Endothelial cell of umbilical vein (primary cell): ENCODE results near the gene PUM2. TPM values are rescaled to one million over a fixed set of nuclear protein-coding genes. Genes with fewer than 3 reads are reported as not detected.

Experiments used
- BruUV-seq: library from RNA; stranded (reverse); fragments of 400-500 nt; replicated peaks from 2 replicates; lab custom pipeline; 2021; lab: Mats Ljungman, UMichigan
- CTCF ChIA-PET: fragments of 300-600, 350-600 bp; sonication (Branson Sonifier 250); formaldehyde crosslinking; loops from one replicate; lab custom pipeline; 2021; ENCODE audit warnings: antibody characterized with exemption, inconsistent platforms; lab: Charles Lee
- POLR2A ChIA-PET: fragments of 300-600, 350-600 bp; sonication (Branson Sonifier 250); formaldehyde crosslinking; loops from one replicate; lab custom pipeline; 2021; ENCODE audit warnings: antibody characterized with exemption, inconsistent platforms; lab: Charles Lee
- DNase-seq: peaks from one replicate; pipeline ENCODE4 v3.0.0-alpha.2; 2011; ENCODE audit warnings: low read depth, low spot score
- FAIRE-seq: peaks from 2 replicates; lab custom pipeline; 2011; peaks lifted over from hg19 to GRCh38; lab: Jason Lieb, UNC
- H2AFZ ChIP-seq: 2 replicates; pipeline ENCODE4 v1.6.0; 2012; ENCODE audit warnings: low read depth, low read length, control low read depth, inconsistent platforms
- H3K27ac ChIP-seq: 2 replicates; pipeline ENCODE4 v1.5.1; 2011; ENCODE audit warnings: low read depth, mild to moderate bottlenecking, control low read depth, low read length, moderate library complexity; ENCODE audit not compliant: insufficient read depth
- H3K27me3 ChIP-seq, 2 experiments: 2 replicates each; pipeline versions ENCODE4 v1.6.0 to v1.6.1; 2011; ENCODE audit warnings: low read length in 2 of 2, mixed read lengths in 1 of 2; ENCODE audit not compliant: control insufficient read depth in 2 of 2, insufficient read depth in 2 of 2
- H3K36me3 ChIP-seq, 2 experiments: 2 replicates in 1 of 2; 3 replicates in 1 of 2; pipeline ENCODE4 v1.5.1; 2011; ENCODE audit warnings: low read length in 2 of 2, mild to moderate bottlenecking in 1 of 2, moderate library complexity in 1 of 2; ENCODE audit not compliant: control insufficient read depth in 2 of 2, insufficient read depth in 2 of 2; ENCODE audit errors: extremely low read depth in 1 of 2
- H3K4me1 ChIP-seq: 3 replicates; pipeline ENCODE4 v1.5.1; 2011; ENCODE audit warnings: mild to moderate bottlenecking, low read length; ENCODE audit not compliant: control insufficient read depth, insufficient read depth; ENCODE audit errors: extremely low read depth
- H3K4me2 ChIP-seq: 2 replicates; pipeline ENCODE4 v1.6.1; 2011; ENCODE audit warnings: low read length, control low read depth, mixed read lengths; ENCODE audit not compliant: insufficient read depth
- H3K4me3 ChIP-seq, 3 experiments: fragments of 200-600 bp in 1 of 3; sonication (generic), shearing (Covaris generic) in 1 of 3; replicated peaks in 1 of 3; 2 replicates each; pipeline ENCODE4 v1.5.1; 2011 to 2016; ENCODE audit warnings: control low read depth in 3 of 3, low read length in 3 of 3, mild to moderate bottlenecking in 2 of 3, inconsistent platforms in 1 of 3, low read depth in 1 of 3, moderate library complexity in 1 of 3; ENCODE audit not compliant: insufficient read depth in 1 of 3
- H3K79me2 ChIP-seq: 2 replicates; pipeline ENCODE4 v1.6.0; 2012; ENCODE audit warnings: low read length, inconsistent platforms; ENCODE audit not compliant: control insufficient read depth, insufficient read depth
- H3K9ac ChIP-seq: replicated peaks from 2 replicates; pipeline ENCODE3; 2011; ENCODE audit warnings: low read length, control low read depth; ENCODE audit not compliant: insufficient read depth; ENCODE audit errors: extremely low read depth
- H3K9me1 ChIP-seq: replicated peaks from 3 replicates; pipeline ENCODE4 v1.6.0; 2011; ENCODE audit warnings: mild to moderate bottlenecking, low read length; ENCODE audit not compliant: control insufficient read depth, insufficient read depth; ENCODE audit errors: extremely low read depth
- H3K9me3 ChIP-seq: replicated peaks from 2 replicates; pipeline ENCODE4 v1.5.1; 2012; ENCODE audit warnings: low read length, inconsistent platforms; ENCODE audit not compliant: control insufficient read depth, insufficient read depth
- H4K20me1 ChIP-seq: replicated peaks from 2 replicates; pipeline ENCODE3; 2011; ENCODE audit warnings: mild to moderate bottlenecking, low read length; ENCODE audit not compliant: control insufficient read depth, insufficient read depth; ENCODE audit errors: extremely low read depth
- CTCF ChIP-seq, 2 donors: IDR thresholded peaks; 1 replicate in 1 of 2; 2 replicates in 1 of 2; pipeline ENCODE4 v1.5.1; 2011; ENCODE audit warnings: low read length in 2 of 2, mild to moderate bottlenecking in 2 of 2, moderate library complexity in 2 of 2, control low read depth in 1 of 2, inconsistent platforms in 1 of 2, low read depth in 1 of 2; ENCODE audit not compliant: insufficient read depth in 1 of 2; ENCODE audit errors: extremely low read depth in 1 of 2
- EZH2 ChIP-seq: IDR thresholded peaks from 2 replicates; pipeline ENCODE4 v1.6.1; 2012; ENCODE audit warnings: borderline replicate concordance, low read depth, mild to moderate bottlenecking, moderate library complexity, low read length, inconsistent platforms; ENCODE audit not compliant: severe bottlenecking
- FOS ChIP-seq: IDR thresholded peaks from 2 replicates; pipeline ENCODE4 v1.6.1; 2011; ENCODE audit warnings: mild to moderate bottlenecking, low read length, moderate library complexity, borderline replicate concordance; ENCODE audit not compliant: insufficient read depth
- GATA2 ChIP-seq: IDR thresholded peaks from 2 replicates; pipeline ENCODE4 v1.7.0; 2011; ENCODE audit warnings: low read depth, mild to moderate bottlenecking, moderate library complexity, mixed read lengths, low read length; ENCODE audit not compliant: insufficient read length, insufficient read depth
- JUN ChIP-seq: IDR thresholded peaks from 2 replicates; pipeline ENCODE4 v1.6.1; 2011; ENCODE audit warnings: borderline replicate concordance, low read depth; ENCODE audit not compliant: insufficient read length, insufficient read depth
- MAX ChIP-seq: IDR thresholded peaks from 2 replicates; pipeline ENCODE4 v1.6.1; 2011; ENCODE audit not compliant: insufficient read depth, insufficient read length
- MYC ChIP-seq: IDR thresholded peaks from one replicate; pipeline ENCODE4 v1.6.1; 2011; ENCODE audit warnings: mild to moderate bottlenecking, low read depth, low read length
- POLR2A ChIP-seq: IDR thresholded peaks from 2 replicates; pipeline ENCODE4 v1.6.1; 2012; ENCODE audit warnings: low read depth, mild to moderate bottlenecking, control low read depth, low read length
- POLR2AphosphoS5 ChIP-seq: IDR thresholded peaks from 2 replicates; pipeline ENCODE4 v1.6.1; 2012; ENCODE audit warnings: low read depth, mild to moderate bottlenecking, control low read depth, low read length, moderate library complexity; ENCODE audit not compliant: insufficient read depth
- dilution Hi-C: fragments of 300-500 bp; cut with MboI; formaldehyde crosslinking; loops from one replicate; pipeline ENCODE4 v1.15.0; 2019; ENCODE audit warnings: low sequenced_read_pairs; ENCODE audit not compliant: extremely low pct_ligation_motif_present
- intact Hi-C: fragments of 100-400 bp; cut with micrococcal nuclease; formaldehyde crosslinking; loops from one replicate; pipeline ENCODE4 v1.10.0; 2022
- polyA plus RNA-seq, 4 experiments: library from polyadenylated mRNA; depleted of rRNA in 3 of 4; stranded (reverse) in 3 of 4; unstranded in 1 of 4; fragments of >200 nt; gene quantifications; 2 replicates each; pipeline versions ENCODE4 v1.2.1 to v1.2.3, GENCODE V29; 2011 to 2012; ENCODE audit warnings: missing spikeins in 1 of 4
- total RNA-seq: library from RNA; stranded (reverse); gene quantifications from 2 replicates; pipeline ENCODE4 v1.2.3, GENCODE V29; 2021

PUM2 gene
- total and polyA plus RNA-seq, 2 donors (not counting 3 experiments of a cell fraction or from before 2014, with no cell fraction given): 32.9 to 83.7 TPM

- Histone ChIP-seq H3K4me2 (no peak overlapping the region), H3K27me3 (peaks cover under 1 to 6% of the 10 kb centered on the region in 2 experiments), H3K36me3 (no peaks in the 10 kb centered on the region), H3K4me3 (no peak overlapping the region), H3K27ac (no peak overlapping the region), H3K9me1 (no peaks in the 10 kb centered on the region), H2AFZ (no peak overlapping the region), H3K4me1 (peaks cover 6% of the 10 kb centered on the region), H3K79me2 (no peaks in the 10 kb centered on the region), H3K9me3 (no peaks in the 10 kb centered on the region), H4K20me1 (no peaks in the 10 kb centered on the region), H3K9ac (no peak overlapping the region)
- dilution Hi-C loops: no loop called here
- no TSS peak for BruUV-seq
- DNase-seq: no peak
- intact Hi-C loops: no loop called here
- TF ChIP-seq CTCF (IDR thresholded peaks at IDR 0.05; ENCODE audit: extremely low read depth in 1 of 2, insufficient read depth in 1 of 2, low read depth in 1 of 2, low read length in 2 of 2) (no peak), EZH2 (no peak), POLR2A (no peak), FOS (no peak), JUN (no peak), MAX (no peak), GATA2 (no peak), MYC (no peak), POLR2AphosphoS5 (no peak)
- FAIRE-seq: no peak
- CTCF ChIA-PET: no interaction called here
- POLR2A ChIA-PET: no interaction called here
These were observed 133.3 kb downstream of the PUM2 start for GRCh38 chr2:20217041-20217970.
